ENCODE measurements around the gene LGMN.

DNA sequence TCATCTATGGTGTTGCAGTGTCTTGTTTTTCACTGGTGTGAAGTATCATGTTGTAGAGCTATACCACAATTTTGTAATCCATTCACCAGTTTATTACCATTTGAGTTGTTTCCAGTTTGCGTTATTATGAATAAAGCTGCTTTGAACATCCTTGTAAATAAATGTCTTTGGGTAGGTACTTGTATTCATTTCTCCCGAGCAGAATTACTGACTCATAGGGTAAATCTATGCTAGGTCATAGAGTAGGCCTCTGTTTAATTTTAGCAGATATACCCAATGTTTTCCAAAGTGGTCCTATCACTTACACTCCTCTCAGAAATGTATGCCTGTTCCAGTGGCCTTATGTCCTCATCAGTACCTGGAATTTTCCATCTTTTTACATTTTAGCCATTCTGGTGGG is 39.1 kb upstream of the LGMN start:
- TF ChIP-seq, protein P1, sequence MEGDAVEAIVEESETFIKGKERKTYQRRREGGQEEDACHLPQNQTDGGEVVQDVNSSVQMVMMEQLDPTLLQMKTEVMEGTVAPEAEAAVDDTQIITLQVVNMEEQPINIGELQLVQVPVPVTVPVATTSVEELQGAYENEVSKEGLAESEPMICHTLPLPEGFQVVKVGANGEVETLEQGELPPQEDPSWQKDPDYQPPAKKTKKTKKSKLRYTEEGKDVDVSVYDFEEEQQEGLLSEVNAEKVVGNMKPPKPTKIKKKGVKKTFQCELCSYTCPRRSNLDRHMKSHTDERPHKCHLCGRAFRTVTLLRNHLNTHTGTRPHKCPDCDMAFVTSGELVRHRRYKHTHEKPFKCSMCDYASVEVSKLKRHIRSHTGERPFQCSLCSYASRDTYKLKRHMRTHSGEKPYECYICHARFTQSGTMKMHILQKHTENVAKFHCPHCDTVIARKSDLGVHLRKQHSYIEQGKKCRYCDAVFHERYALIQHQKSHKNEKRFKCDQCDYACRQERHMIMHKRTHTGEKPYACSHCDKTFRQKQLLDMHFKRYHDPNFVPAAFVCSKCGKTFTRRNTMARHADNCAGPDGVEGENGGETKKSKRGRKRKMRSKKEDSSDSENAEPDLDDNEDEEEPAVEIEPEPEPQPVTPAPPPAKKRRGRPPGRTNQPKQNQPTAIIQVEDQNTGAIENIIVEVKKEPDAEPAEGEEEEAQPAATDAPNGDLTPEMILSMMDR (conservative IDR thresholded peaks at IDR 0.05; ENCODE audit: low read length) = no peak
- no peak for TF ChIP-seq EZH2phosphoT487 (IDR thresholded peaks at IDR 0.05; ENCODE audit: borderline replicate concordance)
